Right cardiac atrium (tissue), 5 donors: ENCODE measurements around the gene DNAJC19. TPM values are rescaled to one million over a fixed set of nuclear protein-coding genes. Genes with fewer than 3 reads are reported as not detected.

Experiments
- ATAC-seq, 2 donors: fragments of 200-7000 bp; cut with Tn5 transposase; one replicate each; pipeline versions ENCODE4 v1.8.0 to v1.9.1; 2020; ENCODE audit warnings: moderate library complexity in 2 of 2, mild to moderate bottlenecking in 1 of 2
- DNase-seq, 3 donors: peaks; one replicate each; pipeline ENCODE4 v3.0.0-alpha.2; 2020
- H3K27ac ChIP-seq: one replicate; pipeline ENCODE4 v1.5.1; 2013; ENCODE audit warnings: mild to moderate bottlenecking, low read length, control low read depth, moderate library complexity
- H3K27me3 ChIP-seq: one replicate; pipeline ENCODE4 v1.6.1; 2013; ENCODE audit not compliant: control insufficient read depth, insufficient read depth
- H3K4me1 ChIP-seq: one replicate; pipeline ENCODE4 v1.6.1; 2013; ENCODE audit warnings: low read length; ENCODE audit not compliant: control insufficient read depth, insufficient read depth
- H3K4me3 ChIP-seq: one replicate; pipeline ENCODE4 v1.5.1; 2013; ENCODE audit warnings: low read length, control low read depth
- H3K9me3 ChIP-seq: one replicate; pipeline ENCODE4 v1.6.1; 2013; ENCODE audit warnings: low read length; ENCODE audit not compliant: control insufficient read depth
- WGBS: extraction: QIAGEN DNeasy Blood & Tissue Kit; methylation state at CpG from one replicate; pipeline ENCODE4 v1.1.7; 2013; 5-methylcytosine and 5-hydroxymethylcytosine counted together
- intact Hi-C, 4 donors: fragments of 100-400 bp; cut with DNase I; formaldehyde crosslinking; loops; one replicate each; pipeline versions ENCODE4 v1.11.0 to v1.14.0; 2022 to 2023
- polyA plus RNA-seq: library from polyadenylated mRNA; stranded (reverse); fragments of 200-250 nt; gene quantifications from one replicate; pipeline ENCODE4 v1.2.3, GENCODE V29; 2013
- total RNA-seq, 4 donors: library from RNA; stranded (reverse); fragmentation: NEBNext Ultra II Directional; extraction: Animal tissue kit (Norgen Biotek cat#: 25700); gene quantifications; one replicate each; pipeline ENCODE4 v1.2.1, GENCODE V29; 2021
- donor health status: healthy with polysubstance abuse.
- donor health status: DM: no; HTN: yes; CAD: no.
- donor health status: DM: no; HTN: no; CAD: no.
- donor health status: DM: no; HTN: yes; CAD: no; lungs with severe emphysema.
- donor health status: DM: yes; HTN: yes; CAD: no.

Gene DNAJC19
- total and polyA plus RNA-seq, 5 donors, result 63.9 to 106 (median 85.1) TPM

DNA sequence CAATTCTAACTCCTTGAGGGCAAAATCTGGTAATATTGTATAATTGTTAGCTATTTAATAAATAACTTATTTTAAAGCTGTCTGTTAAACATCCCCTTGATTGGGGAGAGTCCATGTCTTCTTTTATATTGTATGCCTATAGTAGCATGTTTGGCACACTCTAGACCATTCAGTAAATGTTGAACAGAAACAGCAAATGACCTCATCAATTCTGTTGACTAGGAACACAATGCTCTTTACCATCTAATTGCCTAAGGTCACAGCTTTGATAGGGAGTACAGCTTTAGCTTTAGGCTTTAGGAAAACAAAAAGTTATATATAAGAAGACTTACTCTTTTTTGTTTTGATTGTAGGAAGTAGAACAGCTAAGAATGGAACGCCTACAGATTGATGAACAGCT, 27.0 kb downstream of the DNAJC19 start:
- DNase-seq (no peak), ATAC-seq (no peak)
- no peak overlapping the region for H3K27ac ChIP-seq
- no peaks in the 10 kb centered on the region for H3K9me3 ChIP-seq
- H3K4me1 ChIP-seq, result no peaks in the 10 kb centered on the region
- intact Hi-C loops, result no loop called here
- WGBS, result 88% methylated on average over 1 of the region's 1 CpG
- H3K4me3 ChIP-seq, result no peak overlapping the region
- no peaks in the 10 kb centered on the region for H3K27me3 ChIP-seq

DNA sequence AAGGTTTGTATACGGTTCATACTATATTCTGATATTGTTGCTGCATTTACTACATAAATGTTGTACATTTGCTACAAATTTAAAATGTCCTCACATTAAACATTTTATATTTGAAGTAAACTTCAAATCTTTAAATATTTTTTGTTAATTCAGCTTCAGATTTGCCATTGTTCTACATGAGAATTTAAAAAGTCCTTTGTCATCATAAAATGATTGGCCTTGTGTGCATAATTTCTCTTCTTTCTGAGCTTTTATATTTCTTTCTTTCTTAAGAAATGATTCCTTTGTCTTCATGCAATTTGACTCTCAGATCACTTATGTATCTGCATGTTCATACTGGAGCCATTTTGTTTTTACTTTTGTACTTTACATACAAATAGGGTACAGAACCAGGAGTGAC, 28.0 kb downstream of the DNAJC19 start:
- DNase-seq (no peak), ATAC-seq (no peak)
- no peaks in the 10 kb centered on the region for H3K27me3 ChIP-seq
- intact Hi-C loops, result no loop called here
- H3K9me3 ChIP-seq, result no peaks in the 10 kb centered on the region
- H3K4me1 ChIP-seq, result no peaks in the 10 kb centered on the region
- WGBS, result 95% methylated on average over 1 of the region's 1 CpG
- H3K4me3 ChIP-seq, result no peak overlapping the region
- no peak overlapping the region for H3K27ac ChIP-seq

DNA sequence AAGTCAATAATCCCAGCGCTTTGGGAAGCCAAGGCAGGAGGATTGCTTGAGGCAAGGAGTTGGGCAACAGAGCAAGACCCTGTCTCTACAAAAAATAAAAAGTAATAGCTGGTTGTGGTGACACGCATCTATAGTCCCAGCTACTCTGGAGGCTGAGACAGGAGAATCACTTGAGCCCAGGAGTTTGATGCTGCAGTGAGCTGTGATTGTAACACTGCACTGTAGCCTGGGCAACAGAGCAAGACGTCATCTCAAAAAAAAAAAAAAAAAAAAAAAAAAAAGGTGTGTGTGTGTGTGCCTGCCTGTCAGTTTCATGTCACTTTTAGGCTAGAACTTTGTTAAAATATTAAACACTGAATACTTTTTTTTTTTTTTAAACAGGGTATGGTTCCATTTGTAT, 28.4 kb downstream of the DNAJC19 start:
- Histone ChIP-seq H3K27ac (no peak overlapping the region), H3K27me3 (no peaks in the 10 kb centered on the region), H3K4me1 (no peaks in the 10 kb centered on the region), H3K4me3 (no peak overlapping the region), H3K9me3 (no peaks in the 10 kb centered on the region)
- intact Hi-C loops, result no loop called here
- no peak for ATAC-seq
- 85% methylated on average over 3 of the region's 3 CpGs for WGBS
- DNase-seq, result no peak

DNA sequence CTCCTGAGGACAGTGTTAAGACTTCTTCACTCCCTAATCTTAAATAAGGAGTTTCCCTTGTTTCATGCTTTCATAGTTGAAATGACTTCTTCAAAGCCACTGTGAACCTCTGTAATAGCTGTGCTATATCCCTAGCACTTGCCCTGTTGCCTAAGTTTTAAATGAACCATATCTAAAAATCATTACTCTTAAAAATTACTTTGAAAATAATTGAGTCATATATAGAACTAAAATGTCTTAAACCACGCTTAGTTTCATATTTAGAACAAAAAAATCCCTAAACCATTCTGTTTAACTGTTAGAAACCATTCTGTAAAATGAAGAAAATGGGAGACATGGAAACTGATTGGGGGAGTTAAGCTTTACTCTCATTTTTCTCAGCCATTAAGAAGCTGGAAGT, 29.8 kb downstream of the DNAJC19 start:
- no peak overlapping the region for H3K27ac ChIP-seq
- WGBS, result 97% methylated on average over 1 of the region's 1 CpG
- no peaks in the 10 kb centered on the region for H3K27me3 ChIP-seq
- DNase-seq (no peak), ATAC-seq (no peak)
- intact Hi-C loops, result no loop called here
- no peaks in the 10 kb centered on the region for H3K9me3 ChIP-seq
- H3K4me1 ChIP-seq, result no peaks in the 10 kb centered on the region
- H3K4me3 ChIP-seq, result no peak overlapping the region

DNA sequence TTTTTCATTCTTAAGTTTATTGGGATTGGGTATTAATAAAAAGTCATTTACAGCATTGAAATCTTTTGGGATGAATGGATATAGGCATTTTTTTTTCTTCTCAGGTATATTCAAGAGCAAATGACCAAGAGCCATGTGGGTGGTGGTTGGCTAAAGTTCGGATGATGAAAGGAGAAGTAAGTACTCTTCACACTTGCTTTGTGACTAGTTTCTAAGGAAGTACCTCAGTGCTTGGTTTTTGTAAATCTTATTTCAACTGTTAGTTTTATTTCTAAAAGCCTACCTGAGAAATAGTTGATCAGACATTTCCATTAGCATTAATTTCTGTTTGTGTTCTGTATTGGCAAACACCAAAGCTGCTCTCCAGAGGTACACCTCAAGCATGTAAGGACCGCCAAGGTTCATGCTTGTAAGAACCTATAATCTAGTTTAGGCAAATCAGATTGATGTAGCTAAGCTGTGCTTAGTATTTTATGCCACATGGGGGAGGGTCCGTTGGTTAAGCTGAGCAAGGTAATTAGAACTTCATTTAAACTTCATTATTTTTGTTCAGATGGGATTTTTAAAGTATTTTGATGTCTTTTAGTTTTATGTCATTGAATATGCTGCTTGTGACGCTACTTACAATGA, 41.7 kb downstream of the DNAJC19 start:
- Histone ChIP-seq H3K9me3 (no peaks in the 10 kb centered on the region), H3K27ac (no peak overlapping the region), H3K4me1 (no peaks in the 10 kb centered on the region), H3K27me3 (no peaks in the 10 kb centered on the region), H3K4me3 (no peak overlapping the region)
- 80% methylated on average over 4 of the region's 4 CpGs for WGBS
- DNase-seq (no peak), ATAC-seq (no peak)
- intact Hi-C loops, result no loop called here

DNA sequence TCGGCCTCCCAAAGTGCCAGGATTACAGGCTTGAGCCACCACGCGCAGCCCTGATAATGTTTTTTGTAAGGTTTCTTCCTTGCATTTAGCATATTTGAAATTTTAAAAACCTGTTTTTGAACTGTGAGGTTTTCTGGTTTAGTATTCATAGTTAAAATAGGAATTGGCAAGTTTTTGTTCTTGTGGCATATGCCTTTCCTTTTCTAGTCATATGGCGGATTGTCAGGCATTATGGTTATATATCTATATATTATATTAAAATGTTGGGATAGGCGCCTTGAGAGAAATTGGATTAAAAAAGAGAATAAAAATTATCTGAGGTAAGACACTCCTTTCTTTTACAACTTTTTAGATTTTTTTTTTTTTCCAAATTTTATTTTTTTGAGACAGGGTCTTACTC, 48.7 kb downstream of the DNAJC19 start:
- Histone ChIP-seq H3K27ac (no peak overlapping the region), H3K4me1 (no peaks in the 10 kb centered on the region), H3K4me3 (no peak overlapping the region), H3K27me3 (no peaks in the 10 kb centered on the region), H3K9me3 (no peaks in the 10 kb centered on the region)
- intact Hi-C loops, result no loop called here
- DNase-seq (no peak), ATAC-seq (no peak)
- 98% methylated on average over 5 of the region's 5 CpGs for WGBS

DNA sequence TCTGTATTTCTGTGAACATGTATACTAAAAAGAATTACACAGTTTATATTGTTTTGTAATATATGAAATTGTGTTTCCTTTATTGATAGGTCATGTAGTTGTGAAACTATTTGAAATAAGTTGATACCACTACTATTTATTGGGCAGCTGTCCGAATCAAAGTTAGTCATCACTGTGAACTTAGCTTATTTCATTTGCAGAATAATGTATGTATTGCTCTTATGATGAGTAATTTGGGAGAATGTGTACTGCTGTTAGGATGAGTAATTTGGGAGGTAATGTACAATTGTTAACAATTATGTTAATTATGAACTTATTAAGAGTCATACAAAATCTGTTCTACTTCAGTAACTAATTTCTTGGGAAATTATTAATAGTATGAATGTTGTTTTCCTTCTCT, 54.9 kb downstream of the DNAJC19 start:
- no peaks in the 10 kb centered on the region for H3K27me3 ChIP-seq
- intact Hi-C loops, result no loop called here
- WGBS, result 87% methylated on average over 1 of the region's 1 CpG
- no peaks in the 10 kb centered on the region for H3K9me3 ChIP-seq
- H3K27ac ChIP-seq, result no peak overlapping the region
- DNase-seq (no peak), ATAC-seq (no peak)
- no peak overlapping the region for H3K4me3 ChIP-seq
- no peaks in the 10 kb centered on the region for H3K4me1 ChIP-seq

Other genes with a start within 250 kb of the DNAJC19 start
- 100 to 1,000 TPM; 178 to 267 (median 242) TPM for gene FXR1, start 77.1 kb downstream of the DNAJC19 start, total RNA-seq
- 184 TPM for gene FXR1, start 77.1 kb downstream of the DNAJC19 start, polyA plus RNA-seq